Measurements from ENCODE around the gene TPRKB.

- TF ChIP-seq, protein P1, sequence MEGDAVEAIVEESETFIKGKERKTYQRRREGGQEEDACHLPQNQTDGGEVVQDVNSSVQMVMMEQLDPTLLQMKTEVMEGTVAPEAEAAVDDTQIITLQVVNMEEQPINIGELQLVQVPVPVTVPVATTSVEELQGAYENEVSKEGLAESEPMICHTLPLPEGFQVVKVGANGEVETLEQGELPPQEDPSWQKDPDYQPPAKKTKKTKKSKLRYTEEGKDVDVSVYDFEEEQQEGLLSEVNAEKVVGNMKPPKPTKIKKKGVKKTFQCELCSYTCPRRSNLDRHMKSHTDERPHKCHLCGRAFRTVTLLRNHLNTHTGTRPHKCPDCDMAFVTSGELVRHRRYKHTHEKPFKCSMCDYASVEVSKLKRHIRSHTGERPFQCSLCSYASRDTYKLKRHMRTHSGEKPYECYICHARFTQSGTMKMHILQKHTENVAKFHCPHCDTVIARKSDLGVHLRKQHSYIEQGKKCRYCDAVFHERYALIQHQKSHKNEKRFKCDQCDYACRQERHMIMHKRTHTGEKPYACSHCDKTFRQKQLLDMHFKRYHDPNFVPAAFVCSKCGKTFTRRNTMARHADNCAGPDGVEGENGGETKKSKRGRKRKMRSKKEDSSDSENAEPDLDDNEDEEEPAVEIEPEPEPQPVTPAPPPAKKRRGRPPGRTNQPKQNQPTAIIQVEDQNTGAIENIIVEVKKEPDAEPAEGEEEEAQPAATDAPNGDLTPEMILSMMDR (conservative IDR thresholded peaks at IDR 0.05; ENCODE audit: low read length) = no peak
- no peak for TF ChIP-seq EZH2phosphoT487 (IDR thresholded peaks at IDR 0.05; ENCODE audit: borderline replicate concordance)
Observed at GRCh38 chr2:73739101-73739500, 2.0 kb upstream of the TPRKB start.

All from Loucy (cell line).